ENCODE data around the gene VWA3B. TPM values are rescaled to one million over a fixed set of nuclear protein-coding genes. Genes with fewer than 3 reads are reported as not detected.

VWA3B gene
- total RNA-seq, 1 experiment from 2014 or later = not detected

- H2AK5ac ChIP-seq (ENCODE audit: insufficient read length, low read length) = no peak overlapping the region
- no peak overlapping the region for H2BK15ac ChIP-seq (ENCODE audit: low read depth, low read length)
- no peak overlapping the region for H3K56ac ChIP-seq (ENCODE audit: insufficient read length, low read depth, low read length)
- H2AFZ ChIP-seq (ENCODE audit: low read length) = no peak overlapping the region
- Mint-ChIP-seq H3K36me3 (ENCODE audit: insufficient read depth in 1 of 3, low read depth in 3 of 3) (no peaks in the 10 kb centered on the region), H3K27me3 (ENCODE audit: low read depth) (no peaks in the 10 kb centered on the region; the same call in 1 of the 2 replicates), H3K9me3 (no peaks in the 10 kb centered on the region), H3K4me3 (no peak overlapping the region), H3K27ac (no peak overlapping the region), H3K4me1 (peaks cover 6 to 7% of the 10 kb centered on the region in 2 experiments)
- no peak overlapping the region for H2BK5ac ChIP-seq (ENCODE audit: insufficient read length, low read length)
- H3K27me3 ChIP-seq (ENCODE audit: insufficient read depth, low read length) = no peaks in the 10 kb centered on the region
- no peak for DNase-seq
- no peak overlapping the region for H3K27ac ChIP-seq (ENCODE audit: insufficient read length, low read depth, low read length)
- H3K23ac ChIP-seq (ENCODE audit: insufficient read length, low read depth, low read length) = no peak overlapping the region
- no peak overlapping the region for H3K4ac ChIP-seq (ENCODE audit: low read depth, low read length)
- H4K91ac ChIP-seq (ENCODE audit: insufficient read length, low read depth, low read length) = no peak overlapping the region
- no peak overlapping the region for H3K14ac ChIP-seq (ENCODE audit: insufficient read depth, low read length)
- no CpG with 5 or more reads among the region's 5 CpGs for WGBS (ENCODE audit: extremely low coverage, insufficient read length, low lambda C conversion rate)
- no peak overlapping the region for H4K8ac ChIP-seq (replicated peaks; ENCODE audit: insufficient read length, low read depth, low read length)
- H3T11ph ChIP-seq (ENCODE audit: low read length) = no peak overlapping the region
- H3K4me1 ChIP-seq (ENCODE audit: insufficient read depth, low read length) = no peaks in the 10 kb centered on the region
- H4K20me1 ChIP-seq (ENCODE audit: control insufficient read depth, insufficient read depth, insufficient read length) = no peaks in the 10 kb centered on the region
- no peaks in the 10 kb centered on the region for H3K79me2 ChIP-seq (ENCODE audit: insufficient read depth, low read length)
- H3K4me2 ChIP-seq (ENCODE audit: insufficient read depth, insufficient read length, low read length) = no peak overlapping the region
- no peak overlapping the region for H4K5ac ChIP-seq (ENCODE audit: insufficient read length, low read depth, low read length)
- H3K23me2 ChIP-seq (ENCODE audit: insufficient read length, low read depth, low read length, poor library complexity, severe bottlenecking) = no peaks in the 10 kb centered on the region
- H2BK120ac ChIP-seq (ENCODE audit: low read depth, low read length, poor library complexity, severe bottlenecking) = no peak overlapping the region
- no peak overlapping the region for H3K18ac ChIP-seq (ENCODE audit: insufficient read length, low read depth, low read length)
- no peak overlapping the region for H3K9ac ChIP-seq (ENCODE audit: extremely low read depth, insufficient read length, low read length)
- no peak for TF ChIP-seq CTCF (conservative IDR thresholded peaks at IDR 0.05)
- H2BK20ac ChIP-seq (ENCODE audit: low read depth, low read length, poor library complexity, severe bottlenecking) = no peak overlapping the region
- no peaks in the 10 kb centered on the region for H3K9me3 ChIP-seq (ENCODE audit: control insufficient read depth, low read depth, low read length)
- no peaks in the 10 kb centered on the region for H3K79me1 ChIP-seq (ENCODE audit: insufficient read depth, low read depth, low read length, poor library complexity, severe bottlenecking)
- H2BK12ac ChIP-seq (ENCODE audit: insufficient read length, low read depth, low read length) = no peak overlapping the region
Measured at GRCh38 chr2:98067160-98067559, 19.8 kb upstream of the VWA3B start.
